ENCODE results near the gene NTRK3.

The NTRK3 gene

GRCh38 chr15:88141269-88141889 lies 115.2 kb downstream of the NTRK3 start (continued):
- TF ChIP-seq, protein P1, sequence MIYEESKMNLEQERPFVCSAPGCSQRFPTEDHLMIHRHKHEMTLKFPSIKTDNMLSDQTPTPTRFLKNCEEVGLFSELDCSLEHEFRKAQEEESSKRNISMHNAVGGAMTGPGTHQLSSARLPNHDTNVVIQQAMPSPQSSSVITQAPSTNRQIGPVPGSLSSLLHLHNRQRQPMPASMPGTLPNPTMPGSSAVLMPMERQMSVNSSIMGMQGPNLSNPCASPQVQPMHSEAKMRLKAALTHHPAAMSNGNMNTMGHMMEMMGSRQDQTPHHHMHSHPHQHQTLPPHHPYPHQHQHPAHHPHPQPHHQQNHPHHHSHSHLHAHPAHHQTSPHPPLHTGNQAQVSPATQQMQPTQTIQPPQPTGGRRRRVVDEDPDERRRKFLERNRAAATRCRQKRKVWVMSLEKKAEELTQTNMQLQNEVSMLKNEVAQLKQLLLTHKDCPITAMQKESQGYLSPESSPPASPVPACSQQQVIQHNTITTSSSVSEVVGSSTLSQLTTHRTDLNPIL (CRISPR knock-in tag; IDR thresholded peaks at IDR 0.05; ENCODE audit: low read depth), result no peak
- TF ChIP-seq OSR1 (CRISPR knock-in tag; IDR thresholded peaks at IDR 0.05) (no peak), PPARA (CRISPR knock-in tag; IDR thresholded peaks at IDR 0.05; ENCODE audit: borderline replicate concordance) (no peak), ZFP30 (CRISPR knock-in tag; IDR thresholded peaks at IDR 0.05) (no peak)

- TF ChIP-seq, protein P2, sequence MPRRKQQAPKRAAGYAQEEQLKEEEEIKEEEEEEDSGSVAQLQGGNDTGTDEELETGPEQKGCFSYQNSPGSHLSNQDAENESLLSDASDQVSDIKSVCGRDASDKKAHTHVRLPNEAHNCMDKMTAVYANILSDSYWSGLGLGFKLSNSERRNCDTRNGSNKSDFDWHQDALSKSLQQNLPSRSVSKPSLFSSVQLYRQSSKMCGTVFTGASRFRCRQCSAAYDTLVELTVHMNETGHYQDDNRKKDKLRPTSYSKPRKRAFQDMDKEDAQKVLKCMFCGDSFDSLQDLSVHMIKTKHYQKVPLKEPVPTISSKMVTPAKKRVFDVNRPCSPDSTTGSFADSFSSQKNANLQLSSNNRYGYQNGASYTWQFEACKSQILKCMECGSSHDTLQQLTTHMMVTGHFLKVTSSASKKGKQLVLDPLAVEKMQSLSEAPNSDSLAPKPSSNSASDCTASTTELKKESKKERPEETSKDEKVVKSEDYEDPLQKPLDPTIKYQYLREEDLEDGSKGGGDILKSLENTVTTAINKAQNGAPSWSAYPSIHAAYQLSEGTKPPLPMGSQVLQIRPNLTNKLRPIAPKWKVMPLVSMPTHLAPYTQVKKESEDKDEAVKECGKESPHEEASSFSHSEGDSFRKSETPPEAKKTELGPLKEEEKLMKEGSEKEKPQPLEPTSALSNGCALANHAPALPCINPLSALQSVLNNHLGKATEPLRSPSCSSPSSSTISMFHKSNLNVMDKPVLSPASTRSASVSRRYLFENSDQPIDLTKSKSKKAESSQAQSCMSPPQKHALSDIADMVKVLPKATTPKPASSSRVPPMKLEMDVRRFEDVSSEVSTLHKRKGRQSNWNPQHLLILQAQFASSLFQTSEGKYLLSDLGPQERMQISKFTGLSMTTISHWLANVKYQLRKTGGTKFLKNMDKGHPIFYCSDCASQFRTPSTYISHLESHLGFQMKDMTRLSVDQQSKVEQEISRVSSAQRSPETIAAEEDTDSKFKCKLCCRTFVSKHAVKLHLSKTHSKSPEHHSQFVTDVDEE (CRISPR knock-in tag; IDR thresholded peaks at IDR 0.05), result no peak
- no peak for TF ChIP-seq ZFP3 (CRISPR knock-in tag; IDR thresholded peaks at IDR 0.05)
- ATAC-seq, result no peak
Measured at GRCh38 chr15:88140398-88140797, 116.1 kb downstream of the NTRK3 start.

- TF ChIP-seq ZNF70 (CRISPR knock-in tag; IDR thresholded peaks at IDR 0.05), result no peak
- TF ChIP-seq ARNTL (CRISPR knock-in tag; IDR thresholded peaks at IDR 0.05; ENCODE audit: borderline replicate concordance, low read depth), result no peak
- no peak for TF ChIP-seq ZFP30 (CRISPR knock-in tag; IDR thresholded peaks at IDR 0.05)
- no peak for TF ChIP-seq ZNF565 (CRISPR knock-in tag; conservative IDR thresholded peaks at IDR 0.05; ENCODE audit: low read depth)
- TF ChIP-seq TCF4 (CRISPR knock-in tag; IDR thresholded peaks at IDR 0.05; ENCODE audit: borderline replicate concordance), result no peak
- TF ChIP-seq ESRRG (CRISPR knock-in tag; IDR thresholded peaks at IDR 0.05), result no peak
- TF ChIP-seq, protein P3, sequence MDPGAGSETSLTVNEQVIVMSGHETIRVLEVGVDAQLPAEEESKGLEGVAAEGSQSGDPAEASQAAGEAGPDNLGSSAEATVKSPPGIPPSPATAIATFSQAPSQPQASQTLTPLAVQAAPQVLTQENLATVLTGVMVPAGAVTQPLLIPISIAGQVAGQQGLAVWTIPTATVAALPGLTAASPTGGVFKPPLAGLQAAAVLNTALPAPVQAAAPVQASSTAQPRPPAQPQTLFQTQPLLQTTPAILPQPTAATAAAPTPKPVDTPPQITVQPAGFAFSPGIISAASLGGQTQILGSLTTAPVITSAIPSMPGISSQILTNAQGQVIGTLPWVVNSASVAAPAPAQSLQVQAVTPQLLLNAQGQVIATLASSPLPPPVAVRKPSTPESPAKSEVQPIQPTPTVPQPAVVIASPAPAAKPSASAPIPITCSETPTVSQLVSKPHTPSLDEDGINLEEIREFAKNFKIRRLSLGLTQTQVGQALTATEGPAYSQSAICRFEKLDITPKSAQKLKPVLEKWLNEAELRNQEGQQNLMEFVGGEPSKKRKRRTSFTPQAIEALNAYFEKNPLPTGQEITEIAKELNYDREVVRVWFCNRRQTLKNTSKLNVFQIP (CRISPR knock-in tag; IDR thresholded peaks at IDR 0.05; ENCODE audit: borderline replicate concordance, low read depth), result no peak
- TF ChIP-seq, protein P1 (CRISPR knock-in tag; IDR thresholded peaks at IDR 0.05; ENCODE audit: low read depth), result no peak
- TF ChIP-seq ZNF8 (CRISPR knock-in tag; IDR thresholded peaks at IDR 0.05), result no peak
- TF ChIP-seq ISL1 (CRISPR knock-in tag; IDR thresholded peaks at IDR 0.05), result no peak
- TF ChIP-seq GLIS3 (CRISPR knock-in tag; IDR thresholded peaks at IDR 0.05), result no peak
- no peak for TF ChIP-seq CSDC2 (CRISPR knock-in tag; IDR thresholded peaks at IDR 0.05)
- no peak for ATAC-seq
Measured at GRCh38 chr15:88139936-88140335, 116.6 kb downstream of the NTRK3 start.

DNA sequence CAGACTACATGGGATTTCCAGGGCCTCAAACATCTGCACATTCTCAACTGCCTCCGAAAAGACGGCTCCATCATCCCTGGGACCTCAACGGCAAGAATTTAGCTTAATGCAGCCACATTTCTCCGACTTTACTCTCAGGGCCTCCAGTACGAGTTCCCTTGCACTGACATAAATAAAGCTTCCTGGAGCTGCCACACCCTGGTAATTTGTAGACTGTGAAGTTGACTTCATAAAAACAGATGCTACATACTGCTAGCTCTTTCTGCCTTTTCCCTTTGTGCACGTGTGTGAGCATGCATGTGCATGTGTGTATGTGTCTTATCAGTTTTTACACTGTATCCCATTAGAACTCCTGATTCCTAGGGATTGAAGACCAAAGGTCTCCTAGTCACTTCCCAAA lies 122.7 kb downstream of the NTRK3 start:
- TF ChIP-seq OSR1 (CRISPR knock-in tag; IDR thresholded peaks at IDR 0.05) (no peak), SNAI2 (CRISPR knock-in tag; IDR thresholded peaks at IDR 0.05) (no peak), BACH2 (CRISPR knock-in tag; IDR thresholded peaks at IDR 0.05; ENCODE audit: borderline replicate concordance) (no peak), ZFP30 (CRISPR knock-in tag; IDR thresholded peaks at IDR 0.05) (no peak), ESRRG (CRISPR knock-in tag; IDR thresholded peaks at IDR 0.05) (no peak), CSDC2 (CRISPR knock-in tag; IDR thresholded peaks at IDR 0.05) (no peak), ZFP3 (CRISPR knock-in tag; IDR thresholded peaks at IDR 0.05) (no peak), TOX (CRISPR knock-in tag; IDR thresholded peaks at IDR 0.05; ENCODE audit: borderline replicate concordance) (no peak), GLIS3 (CRISPR knock-in tag; IDR thresholded peaks at IDR 0.05) (no peak), ZNF565 (CRISPR knock-in tag; conservative IDR thresholded peaks at IDR 0.05; ENCODE audit: low read depth) (no peak), CSRNP3 (CRISPR knock-in tag; IDR thresholded peaks at IDR 0.05) (no peak), ARNTL (CRISPR knock-in tag; IDR thresholded peaks at IDR 0.05; ENCODE audit: borderline replicate concordance, low read depth) (no peak), PPARA (CRISPR knock-in tag; IDR thresholded peaks at IDR 0.05; ENCODE audit: borderline replicate concordance) (no peak), ZNF70 (CRISPR knock-in tag; IDR thresholded peaks at IDR 0.05) (no peak)
- TF ChIP-seq, protein P2 (CRISPR knock-in tag; IDR thresholded peaks at IDR 0.05), result no peak
- TF ChIP-seq, protein P1 (CRISPR knock-in tag; IDR thresholded peaks at IDR 0.05; ENCODE audit: low read depth), result no peak
- no peak for ATAC-seq

All from SK-N-SH treated with all-trans-retinoic acid at 6 μM for 48 hours (cell line).